Hindlimb muscle (tissue), 1 donor: ENCODE measurements around the gene TMEM237. TPM values are rescaled to one million over a fixed set of nuclear protein-coding genes. Genes with fewer than 3 reads are reported as not detected.

ENCODE experiments used
- polyA plus RNA-seq: library from polyadenylated mRNA; unstranded; fragments of 120-200 nt; gene quantifications from one replicate; pipeline ENCODE4 v1.2.1, GENCODE V29; 2013; ENCODE audit not compliant: insufficient read length

Gene TMEM237
- polyA plus RNA-seq, 1 donor, result 29.2 TPM

Other genes with a start within 250 kb of the TMEM237 start
- gene TRAK2, start 192.0 kb downstream of the TMEM237 start, polyA plus RNA-seq, result 23.6 TPM
- 43.3 TPM for gene STRADB, start 191.8 kb downstream of the TMEM237 start, polyA plus RNA-seq
- 0.09 TPM for gene MPP4, start 55.1 kb upstream of the TMEM237 start, polyA plus RNA-seq
- gene ALS2, start 137.4 kb upstream of the TMEM237 start, polyA plus RNA-seq, result 17.5 TPM
- 2.9 TPM for gene CDK15, start 163.0 kb upstream of the TMEM237 start, polyA plus RNA-seq